Keratinocyte (primary cell): ENCODE measurements around the gene DDX51.

ENCODE experiments used
- CTCF ChIP-seq, 3 experiments: IDR thresholded peaks in 1 of 3; conservative IDR thresholded peaks in 1 of 3; optimal IDR thresholded peaks in 1 of 3; 2 replicates in 2 of 3; 3 replicates in 1 of 3; pipeline versions ENCODE3 to v1.5.1; 2011; ENCODE audit warnings: low read length in 3 of 3, mild to moderate bottlenecking in 3 of 3, moderate library complexity in 2 of 3, control low read depth in 1 of 3, inconsistent platforms in 1 of 3; ENCODE audit not compliant: insufficient read depth in 2 of 3; ENCODE audit errors: extremely low read depth in 1 of 3
- EZH2 ChIP-seq: IDR thresholded peaks from one replicate; pipeline ENCODE4 v1.6.1; 2012; ENCODE audit warnings: inconsistent platforms, mild to moderate bottlenecking, low read length, moderate library complexity

GRCh38 chr12:132127041-132127440 is 17.1 kb downstream of the DDX51 start:
- no peak for TF ChIP-seq CTCF (optimal IDR thresholded peaks at IDR 0.05 in 1 of 3, IDR thresholded peaks at IDR 0.05 in 1 of 3, conservative IDR thresholded peaks at IDR 0.05 in 1 of 3; ENCODE audit: extremely low read depth in 1 of 3, insufficient read depth in 2 of 3, low read length in 3 of 3)
- no peak for TF ChIP-seq EZH2
